Stimulated activated CD8-positive, alpha-beta memory T cell treated with anti-CD3 and anti-CD28 coated beads, Interleukin-15, amount 100 ng/mL, for 4 hours (primary cell): ENCODE data around the gene RAB23.
A peak's percentile ranks its signal among the peaks of the same experiment; 100 is the strongest.

Experiments
- DNase-seq, 2 donors: peaks; one replicate each; pipeline ENCODE4 v3.0.0-alpha.2; 2020; ENCODE audit warnings: low read depth in 2 of 2

RAB23 gene

GRCh38 chr6:57180596-57180995 is 41.5 kb downstream of the RAB23 start:
- no peak for DNase-seq

GRCh38 chr6:57177545-57178265 is 44.4 kb downstream of the RAB23 start:
- no peak for DNase-seq

DNA sequence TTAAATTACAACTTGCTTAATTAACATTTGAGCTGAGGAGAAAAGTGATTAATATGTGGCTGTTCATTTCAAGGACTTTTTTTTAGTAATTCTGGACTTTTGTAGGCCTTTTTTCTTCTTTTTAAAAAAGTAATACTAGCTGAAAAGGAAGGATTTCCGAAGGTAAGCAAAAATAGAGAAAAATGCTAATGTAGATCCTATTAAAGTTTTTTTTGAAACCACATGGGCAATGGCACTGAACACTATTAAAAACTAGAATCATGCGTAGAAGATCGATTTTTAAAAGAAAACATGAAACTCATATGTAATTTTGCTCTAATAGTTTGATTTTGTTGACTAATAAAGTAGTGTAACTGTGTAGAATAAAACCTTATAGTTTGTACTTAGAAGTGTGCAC is 47.6 kb downstream of the RAB23 start:
- no peak for DNase-seq

DNA sequence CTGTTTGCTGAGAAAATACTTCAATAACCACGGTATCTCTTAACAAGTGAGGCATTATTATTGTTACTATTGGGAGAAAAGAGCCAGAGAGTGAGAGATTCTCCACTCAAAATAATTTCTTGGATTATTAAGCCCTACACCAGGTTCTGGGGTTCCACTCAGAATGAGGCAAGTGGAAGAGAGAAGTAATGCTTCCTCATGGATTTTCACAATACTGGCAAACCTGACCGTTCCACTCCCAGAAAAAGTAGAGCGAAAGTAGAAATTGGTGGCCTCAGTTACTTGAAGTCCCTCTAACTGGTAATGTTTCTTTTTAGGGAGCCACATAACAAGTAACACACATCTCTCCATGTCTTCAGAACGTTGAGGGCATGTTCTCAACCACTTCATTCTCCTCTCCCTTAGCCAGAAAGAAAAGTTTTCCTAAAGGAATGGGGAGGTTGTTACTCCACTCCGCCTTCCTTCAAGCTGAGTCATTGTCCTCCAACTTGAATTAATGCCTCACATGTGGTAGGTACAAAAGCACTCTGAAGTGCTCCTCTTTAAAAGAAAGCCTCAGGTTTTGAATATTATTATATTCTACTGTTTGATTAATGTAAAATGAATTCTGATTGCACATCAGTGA is 48.1 kb downstream of the RAB23 start:
- DNase-seq, result no peak

DNA sequence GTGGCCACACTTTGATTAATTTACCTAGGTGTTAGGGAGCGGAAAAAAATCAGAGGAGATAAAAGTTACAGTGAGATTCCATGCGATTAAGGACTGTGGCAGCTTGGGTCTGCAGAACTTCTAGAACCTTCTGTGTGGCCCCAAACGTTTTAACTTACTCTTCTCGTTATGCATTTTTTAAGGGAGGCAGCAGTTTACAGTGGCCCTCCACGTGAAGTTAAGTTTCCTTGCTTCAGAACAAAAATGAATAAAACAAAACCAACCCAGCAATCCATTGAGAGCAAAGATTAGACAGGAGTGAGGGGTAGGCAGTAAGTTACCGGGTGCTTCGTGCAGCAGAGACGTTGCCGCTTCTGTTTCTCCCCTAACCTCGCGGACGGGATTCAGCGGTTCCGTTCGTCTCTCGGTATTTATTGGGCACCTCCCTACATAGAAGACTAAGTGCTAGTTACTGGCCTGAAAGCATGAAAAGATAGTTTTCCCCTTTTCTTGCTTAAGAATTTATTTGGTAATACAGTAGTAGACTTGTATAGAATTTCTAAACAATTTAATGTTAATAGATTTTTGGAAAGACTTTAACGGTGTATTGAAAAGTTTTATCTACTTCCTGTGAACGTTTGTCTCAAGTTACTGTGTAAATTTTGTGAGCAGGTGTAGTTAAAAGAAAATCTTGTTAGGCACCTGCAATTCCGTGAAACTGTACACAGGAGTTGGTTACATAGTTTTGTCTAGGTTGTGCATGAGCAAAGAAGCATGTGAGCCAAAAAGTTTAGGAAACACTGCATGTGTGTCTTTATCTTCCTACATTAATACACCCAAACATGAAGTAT is 48.8 kb downstream of the RAB23 start:
- DNase-seq, result no peak

DNA sequence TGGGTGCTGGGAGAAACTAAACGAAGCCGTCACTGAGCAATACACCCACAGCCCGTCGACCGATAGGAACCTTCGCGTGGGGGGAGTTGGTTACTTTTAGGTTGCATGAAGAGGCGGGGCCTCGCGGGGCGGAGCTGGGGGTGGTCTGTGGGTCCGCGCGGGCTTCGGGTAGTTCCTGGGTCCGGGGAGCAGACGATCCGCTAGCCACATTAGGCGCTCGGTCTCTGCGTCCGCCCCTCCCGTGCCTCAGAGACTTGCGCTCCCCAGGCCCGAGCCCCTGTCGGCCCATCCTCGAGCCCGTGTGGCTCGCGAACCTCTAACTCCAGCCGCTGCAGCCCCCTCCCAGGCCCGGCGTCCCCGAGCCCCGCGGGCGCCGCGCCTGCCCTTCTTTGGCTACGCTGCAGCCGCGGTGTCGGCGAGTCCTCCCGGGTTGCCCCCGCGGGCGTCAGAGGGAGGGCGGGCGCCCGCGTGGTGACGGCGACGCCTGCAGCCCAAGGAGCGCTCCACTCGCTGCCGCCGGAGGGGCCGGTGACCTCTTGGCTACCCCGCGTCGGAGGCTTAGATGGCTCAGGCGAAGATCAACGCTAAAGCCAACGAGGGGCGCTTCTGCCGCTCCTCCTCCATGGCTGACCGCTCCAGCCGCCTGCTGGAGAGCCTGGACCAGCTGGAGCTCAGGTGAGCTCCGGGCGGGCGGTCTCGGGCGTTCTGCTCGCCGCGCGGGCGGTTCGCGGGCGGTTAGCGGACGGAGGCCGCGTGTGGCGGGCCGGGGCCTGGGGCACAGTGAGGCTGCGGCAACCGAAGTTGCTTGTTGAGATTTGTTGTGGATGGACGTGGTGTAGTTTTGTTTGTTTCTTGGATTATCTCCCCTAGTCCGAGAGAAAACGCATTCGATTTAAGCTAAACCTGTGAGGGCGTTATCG is 49.7 kb downstream of the RAB23 start, which contains the start of gene BAG2:
BAG2 (plus strand) TSS at position 191 of the 920 bp plus-strand sequence; CDS start at position 563, 372 bp downstream.
- peak; percentile 77 to 84 for DNase-seq

DNA sequence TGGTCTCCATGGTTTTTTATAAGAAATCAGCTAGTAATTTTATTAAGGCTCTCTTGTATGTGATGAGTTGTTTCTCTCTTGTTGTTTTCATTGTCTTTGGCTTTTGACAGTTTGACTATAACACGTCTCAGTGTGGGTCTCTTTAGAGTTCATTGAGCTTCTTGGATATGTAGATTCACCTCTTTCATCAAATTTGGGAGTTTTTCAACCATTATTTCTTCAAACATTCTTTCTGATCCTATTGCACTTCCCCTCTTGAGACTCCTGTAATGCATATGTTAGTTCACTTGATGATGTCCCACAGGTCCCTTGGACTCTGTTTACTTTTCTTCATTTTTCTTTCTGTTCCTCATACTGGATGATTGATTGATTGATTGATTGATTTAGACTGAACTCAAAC is 57.0 kb downstream of the RAB23 start:
- DNase-seq, result no peak

DNA sequence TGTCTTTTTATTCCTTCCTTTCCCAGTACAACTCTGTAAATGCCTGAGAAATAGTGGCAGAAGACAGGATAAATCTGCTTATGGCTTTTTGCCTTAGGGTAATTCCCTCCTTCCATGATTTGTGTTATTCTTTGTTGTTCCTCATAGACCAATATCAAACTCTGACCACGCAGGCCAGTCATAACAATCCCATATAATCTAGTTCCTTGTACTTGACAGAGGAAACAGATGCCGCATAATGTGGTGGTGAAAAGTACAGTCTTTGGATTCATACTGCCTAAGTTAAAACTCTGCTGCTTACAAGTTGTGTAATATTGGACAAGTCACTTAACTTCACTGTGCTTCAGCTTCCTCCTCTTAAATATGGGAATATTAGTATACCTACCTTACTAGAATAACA is 58.2 kb downstream of the RAB23 start:
- DNase-seq, result no peak

GRCh38 chr6:57162516-57162915 is 59.6 kb downstream of the RAB23 start:
- DNase-seq, result no peak

DNA sequence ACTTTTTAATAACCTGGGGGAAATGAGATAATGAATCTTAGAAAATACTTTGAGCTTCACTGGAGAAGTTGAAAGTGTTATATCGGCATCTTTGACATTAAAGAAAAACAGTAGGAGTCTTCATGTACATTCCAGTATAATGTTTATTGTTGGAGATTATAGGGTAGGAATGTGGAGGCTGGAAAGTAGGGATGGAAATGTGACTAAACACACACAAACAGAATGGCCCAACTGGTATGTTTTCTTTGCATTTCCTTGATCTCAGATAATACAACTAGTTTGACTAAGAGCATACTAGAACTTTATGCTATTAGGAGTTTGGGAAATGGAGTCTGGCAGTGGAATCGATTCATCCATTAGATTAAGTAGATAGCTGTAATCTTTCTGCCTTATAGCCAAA is 60.1 kb downstream of the RAB23 start:
- no peak for DNase-seq

GRCh38 chr6:57159127-57159526 is 63.0 kb downstream of the RAB23 start:
- no peak for DNase-seq

- DNase-seq, result no peak
Measured at GRCh38 chr6:57158658-57159057, 63.4 kb downstream of the RAB23 start.

GRCh38 chr6:57147955-57148858 is 73.9 kb downstream of the RAB23 start:
- no peak for DNase-seq

- no peak for DNase-seq
Measured at GRCh38 chr6:57147401-57147800, 74.7 kb downstream of the RAB23 start.

DNA sequence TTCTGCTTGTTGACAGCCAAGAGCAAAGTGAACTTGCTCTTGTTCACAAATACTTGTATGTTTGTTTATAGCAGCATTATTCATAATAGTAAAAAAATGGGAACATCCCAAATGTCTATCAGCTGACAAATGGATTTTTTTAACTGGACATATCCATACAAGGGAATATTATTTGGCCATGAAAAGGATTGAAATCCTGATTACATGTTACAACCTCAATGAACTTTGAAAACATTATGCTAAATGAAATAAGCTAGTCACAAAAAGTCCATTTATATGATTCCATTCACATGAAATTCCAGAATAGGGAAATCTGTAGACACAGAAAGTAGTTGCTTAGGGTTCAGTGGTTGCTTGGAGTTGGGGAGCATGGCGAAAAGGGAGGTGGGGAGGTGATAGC is 78.4 kb downstream of the RAB23 start:
- no peak for DNase-seq

GRCh38 chr6:57142178-57142525 is 80.0 kb downstream of the RAB23 start:
- no peak for DNase-seq

DNA sequence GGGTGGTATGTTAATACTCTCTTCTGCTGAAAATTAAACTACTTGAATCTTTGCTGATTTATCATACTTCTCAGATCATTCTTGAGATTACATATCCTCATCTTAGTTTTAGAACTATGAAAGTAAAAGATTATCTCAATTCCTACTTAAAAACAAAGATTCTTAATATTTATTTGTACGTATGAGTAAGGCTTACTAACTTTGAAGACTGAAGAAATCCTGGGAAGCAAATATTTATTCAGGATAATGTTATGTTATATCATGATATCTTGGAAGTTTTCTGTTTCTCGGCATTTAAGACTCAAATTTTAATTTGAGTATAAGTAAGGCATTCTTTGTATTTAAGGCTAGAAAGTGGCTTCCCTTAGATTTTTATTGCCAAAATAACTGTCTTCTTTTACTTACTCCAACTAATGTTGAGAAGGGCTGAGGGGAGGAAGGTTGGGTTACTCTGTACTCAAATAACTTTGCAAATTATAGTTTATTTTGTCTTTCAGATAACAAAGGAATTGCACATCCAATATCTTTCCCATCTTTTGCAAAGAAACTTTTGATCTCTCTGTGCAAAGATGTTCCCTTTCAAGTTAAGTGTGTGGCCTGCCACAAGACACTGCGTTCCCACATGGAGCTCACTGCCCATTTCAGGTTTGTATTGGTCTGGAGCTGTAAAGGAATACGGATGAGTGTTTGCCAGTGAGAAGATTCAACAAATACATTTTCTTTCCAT is 80.5 kb downstream of the RAB23 start:
- DNase-seq, result no peak

GRCh38 chr6:57138026-57138425 is 84.1 kb downstream of the RAB23 start:
- no peak for DNase-seq

- no peak for DNase-seq
Measured at GRCh38 chr6:57137350-57137749, 84.8 kb downstream of the RAB23 start.
